ENCODE measurements around the gene LRRC74A. TPM values are rescaled to one million over a fixed set of nuclear protein-coding genes. Genes with fewer than 3 reads are reported as not detected.

Gene LRRC74A
- total and polyA plus RNA-seq, 10 of the 15 experiments (the other 5 are each of a cell fraction or from before 2014, with no cell fraction given) = not detected

DNA sequence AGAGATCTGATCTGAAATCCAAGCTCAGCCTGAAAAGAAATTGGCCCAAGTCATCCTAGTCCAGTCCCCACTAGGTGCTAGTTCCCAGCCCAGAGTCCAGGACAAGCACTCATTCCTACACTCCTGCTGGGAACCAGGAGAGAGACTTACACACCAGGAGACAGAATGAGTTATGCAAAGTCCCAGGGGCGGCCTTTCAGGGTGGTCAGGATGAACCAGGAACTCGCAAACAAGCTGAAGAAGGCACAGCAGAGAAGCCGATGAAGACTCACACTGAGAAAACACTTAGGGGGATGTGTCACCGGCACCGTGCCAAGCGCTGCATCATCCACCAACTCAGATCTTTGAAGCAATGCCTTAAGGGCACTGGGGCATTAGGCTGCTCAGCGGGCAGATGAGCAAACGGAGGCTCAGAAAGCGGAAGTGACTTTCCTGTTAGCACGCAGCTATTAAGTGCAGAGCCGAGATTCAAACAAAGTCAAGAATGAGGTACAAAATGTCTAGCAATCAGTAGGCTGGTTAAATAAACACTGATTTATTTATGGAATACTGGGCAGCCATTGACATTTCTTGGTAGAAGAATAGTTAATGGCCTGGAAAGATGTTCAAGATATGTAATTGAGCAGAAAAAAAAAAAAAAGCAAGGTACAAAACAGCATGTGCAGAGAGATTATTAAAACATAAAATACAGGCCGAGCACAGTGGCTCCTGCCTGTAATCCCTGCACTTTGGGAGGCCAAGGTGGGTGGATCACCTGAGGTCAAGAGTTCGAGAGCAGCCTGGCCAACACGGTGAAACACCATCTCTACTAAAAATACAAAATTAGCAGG is 78.7 kb downstream of the LRRC74A start (continued):
- TF ChIP-seq, protein P1, sequence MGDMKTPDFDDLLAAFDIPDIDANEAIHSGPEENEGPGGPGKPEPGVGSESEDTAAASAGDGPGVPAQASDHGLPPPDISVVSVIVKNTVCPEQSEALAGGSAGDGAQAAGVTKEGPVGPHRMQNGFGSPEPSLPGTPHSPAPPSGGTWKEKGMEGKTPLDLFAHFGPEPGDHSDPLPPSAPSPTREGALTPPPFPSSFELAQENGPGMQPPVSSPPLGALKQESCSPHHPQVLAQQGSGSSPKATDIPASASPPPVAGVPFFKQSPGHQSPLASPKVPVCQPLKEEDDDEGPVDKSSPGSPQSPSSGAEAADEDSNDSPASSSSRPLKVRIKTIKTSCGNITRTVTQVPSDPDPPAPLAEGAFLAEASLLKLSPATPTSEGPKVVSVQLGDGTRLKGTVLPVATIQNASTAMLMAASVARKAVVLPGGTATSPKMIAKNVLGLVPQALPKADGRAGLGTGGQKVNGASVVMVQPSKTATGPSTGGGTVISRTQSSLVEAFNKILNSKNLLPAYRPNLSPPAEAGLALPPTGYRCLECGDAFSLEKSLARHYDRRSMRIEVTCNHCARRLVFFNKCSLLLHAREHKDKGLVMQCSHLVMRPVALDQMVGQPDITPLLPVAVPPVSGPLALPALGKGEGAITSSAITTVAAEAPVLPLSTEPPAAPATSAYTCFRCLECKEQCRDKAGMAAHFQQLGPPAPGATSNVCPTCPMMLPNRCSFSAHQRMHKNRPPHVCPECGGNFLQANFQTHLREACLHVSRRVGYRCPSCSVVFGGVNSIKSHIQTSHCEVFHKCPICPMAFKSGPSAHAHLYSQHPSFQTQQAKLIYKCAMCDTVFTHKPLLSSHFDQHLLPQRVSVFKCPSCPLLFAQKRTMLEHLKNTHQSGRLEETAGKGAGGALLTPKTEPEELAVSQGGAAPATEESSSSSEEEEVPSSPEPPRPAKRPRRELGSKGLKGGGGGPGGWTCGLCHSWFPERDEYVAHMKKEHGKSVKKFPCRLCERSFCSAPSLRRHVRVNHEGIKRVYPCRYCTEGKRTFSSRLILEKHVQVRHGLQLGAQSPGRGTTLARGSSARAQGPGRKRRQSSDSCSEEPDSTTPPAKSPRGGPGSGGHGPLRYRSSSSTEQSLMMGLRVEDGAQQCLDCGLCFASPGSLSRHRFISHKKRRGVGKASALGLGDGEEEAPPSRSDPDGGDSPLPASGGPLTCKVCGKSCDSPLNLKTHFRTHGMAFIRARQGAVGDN (IDR thresholded peaks at IDR 0.05) = no peak
- TF ChIP-seq NFYA (IDR thresholded peaks at IDR 0.05; ENCODE audit: borderline replicate concordance, low read depth, low read length) = no peak
- TF ChIP-seq GABPA (IDR thresholded peaks at IDR 0.05; ENCODE audit: low read depth) = no peak
- TF ChIP-seq NRF1 (conservative IDR thresholded peaks at IDR 0.05; ENCODE audit: low read depth, low read length) = no peak
- TF ChIP-seq SUPT20H (IDR thresholded peaks at IDR 0.05; ENCODE audit: borderline replicate concordance, control insufficient read depth, low read depth, low read length) = no peak
- no peak for TF ChIP-seq SMARCA5 (IDR thresholded peaks at IDR 0.05)
- TF ChIP-seq ZNF384 (IDR thresholded peaks at IDR 0.05; ENCODE audit: borderline replicate concordance, low read depth, low read length) = no peak
- TF ChIP-seq SMAD5 (IDR thresholded peaks at IDR 0.05; ENCODE audit: low read depth) = no peak
- no peak for TF ChIP-seq PML (IDR thresholded peaks at IDR 0.05; ENCODE audit: low read length)
- TF ChIP-seq PAX8 (IDR thresholded peaks at IDR 0.05) = no peak
- TF ChIP-seq CHD2 (IDR thresholded peaks at IDR 0.05; ENCODE audit: borderline replicate concordance, low read depth, low read length) = no peak
- no peak for TF ChIP-seq MYC (IDR thresholded peaks at IDR 0.05; ENCODE audit: insufficient read depth, insufficient read length, insufficient replicate concordance, low read length, severe bottlenecking)
- no peak for TF ChIP-seq MTA2 (IDR thresholded peaks at IDR 0.05; ENCODE audit: low read depth)
- TF ChIP-seq ZNF274 (IDR thresholded peaks at IDR 0.05; ENCODE audit: insufficient read depth, insufficient read length) = no peak
- TF ChIP-seq KAT2A (conservative IDR thresholded peaks at IDR 0.05; ENCODE audit: control insufficient read depth, low read depth, low read length) = no peak
- no peak; the same call in 1 of the 2 replicates for TF ChIP-seq ATF7 (IDR thresholded peaks at IDR 0.05; ENCODE audit: low read depth)
- TF ChIP-seq NKRF (conservative IDR thresholded peaks at IDR 0.05) = no peak
- no peak for TF ChIP-seq TARDBP (IDR thresholded peaks at IDR 0.05; ENCODE audit: borderline replicate concordance)
- no peak for TF ChIP-seq ELK1 (IDR thresholded peaks at IDR 0.05; ENCODE audit: low read depth, low read length)
- TF ChIP-seq NFXL1 (IDR thresholded peaks at IDR 0.05; ENCODE audit: borderline replicate concordance) = no peak
- TF ChIP-seq IRF5 (IDR thresholded peaks at IDR 0.05; ENCODE audit: borderline replicate concordance) = no peak
- TF ChIP-seq SREBF1 (IDR thresholded peaks at IDR 0.05; ENCODE audit: low read length) = no peak
